ENCODE measurements around the gene LYST.
A peak's percentile ranks its signal among the peaks of the same experiment; 100 is the strongest.

Gene LYST

GRCh38 chr1:235887676-235888075 is 21.0 kb upstream of the LYST start:
- no peak for DNase-seq

- DNase-seq = no peak
Observed at GRCh38 chr1:235885655-235886262, 19.1 kb upstream of the LYST start.

GRCh38 chr1:235883261-235883927 is 16.7 kb upstream of the LYST start:
- peak; percentile 92 for DNase-seq

GRCh38 chr1:235882816-235883215 is 16.1 kb upstream of the LYST start:
- DNase-seq = no peak

- peak; percentile 66 for DNase-seq
Observed at GRCh38 chr1:235881930-235882700, 15.4 kb upstream of the LYST start.

GRCh38 chr1:235878082-235878811 is 11.5 kb upstream of the LYST start:
- peak; percentile 89 for DNase-seq

GRCh38 chr1:235876402-235876841 is 9.7 kb upstream of the LYST start:
- DNase-seq = no peak

GRCh38 chr1:235875036-235875597 is 8.4 kb upstream of the LYST start:
- no peak for DNase-seq

GRCh38 chr1:235874261-235874660 is 7.6 kb upstream of the LYST start:
- DNase-seq = no peak

GRCh38 chr1:235873571-235873970 is 6.9 kb upstream of the LYST start:
- DNase-seq = no peak

- DNase-seq = no peak
Observed at GRCh38 chr1:235873045-235873444, 6.3 kb upstream of the LYST start.

- no peak for DNase-seq
Observed at GRCh38 chr1:235872270-235872669, 5.6 kb upstream of the LYST start.

- DNase-seq = no peak
Observed at GRCh38 chr1:235867903-235868469, 1.3 kb upstream of the LYST start.

GRCh38 chr1:235866913-235867845 is 473 bp upstream of the LYST start:
- peak; percentile 99 for DNase-seq

- no peak for DNase-seq
Observed at GRCh38 chr1:235865565-235866204, 1.0 kb downstream of the LYST start.

- DNase-seq = peak; percentile 64
Observed at GRCh38 chr1:235864931-235865525, 1.7 kb downstream of the LYST start.

GRCh38 chr1:235864469-235864868 is 2.2 kb downstream of the LYST start:
- DNase-seq = no peak

GRCh38 chr1:235863699-235864093 is 3.0 kb downstream of the LYST start:
- no peak for DNase-seq

- DNase-seq = no peak
Observed at GRCh38 chr1:235861857-235862256, 4.8 kb downstream of the LYST start.

- DNase-seq = no peak
Observed at GRCh38 chr1:235860829-235861228, 5.9 kb downstream of the LYST start.

GRCh38 chr1:235859789-235860188 is 6.9 kb downstream of the LYST start:
- no peak for DNase-seq

Data from NCI-H69 (cell line).